Astrocyte (in vitro differentiated cells and primary cell): ENCODE measurements around the gene UBE2E2. TPM values are rescaled to one million over a fixed set of nuclear protein-coding genes. Genes with fewer than 3 reads are reported as not detected.

ENCODE experiments used
- DNase-seq: peaks from one replicate; pipeline ENCODE4 v3.0.0-alpha.2; 2010; ENCODE audit warnings: low read depth
- FAIRE-seq: peaks from 2 replicates; lab custom pipeline; 2011; peaks lifted over from hg19 to GRCh38; lab: Jason Lieb, UNC
- H2AFZ ChIP-seq: 2 replicates; pipeline ENCODE4 v1.6.0; 2012; ENCODE audit warnings: low read depth, low read length, inconsistent platforms
- H3K27ac ChIP-seq: 2 replicates; pipeline ENCODE4 v1.5.1; 2011; ENCODE audit warnings: low read depth, low read length, inconsistent platforms
- H3K27me3 ChIP-seq: 2 replicates; pipeline ENCODE4 v1.6.0; 2011; ENCODE audit warnings: low read length, inconsistent platforms; ENCODE audit not compliant: insufficient read depth
- H3K36me3 ChIP-seq: 2 replicates; pipeline ENCODE4 v1.5.1; 2011; ENCODE audit warnings: low read length, inconsistent platforms; ENCODE audit not compliant: insufficient read depth
- H3K4me1 ChIP-seq: 2 replicates; pipeline ENCODE4 v1.5.1; 2011; ENCODE audit warnings: low read length, inconsistent platforms; ENCODE audit not compliant: insufficient read depth
- H3K4me2 ChIP-seq: 2 replicates; pipeline ENCODE4 v1.6.0; 2012; ENCODE audit warnings: low read length, inconsistent platforms
- H3K4me3 ChIP-seq: 2 replicates; pipeline ENCODE4 v1.5.1; 2011; ENCODE audit warnings: low read depth, mild to moderate bottlenecking, low read length, inconsistent platforms; ENCODE audit not compliant: insufficient read depth
- H3K79me2 ChIP-seq: 2 replicates; pipeline ENCODE4 v1.6.0; 2012; ENCODE audit warnings: mild to moderate bottlenecking, low read length, inconsistent platforms; ENCODE audit not compliant: insufficient read depth
- H3K9ac ChIP-seq: 2 replicates; pipeline ENCODE4 v1.6.0; 2012; ENCODE audit warnings: mild to moderate bottlenecking, low read length, inconsistent platforms
- H3K9me3 ChIP-seq: 2 replicates; pipeline ENCODE4 v1.5.1; 2012; ENCODE audit warnings: low read depth, mild to moderate bottlenecking, low read length, inconsistent platforms; ENCODE audit not compliant: insufficient read depth
- H4K20me1 ChIP-seq: 2 replicates; pipeline ENCODE4 v1.6.0; 2012; ENCODE audit warnings: low read length, inconsistent platforms; ENCODE audit not compliant: insufficient read depth
- H3K27ac Mint-ChIP-seq: one replicate; pipeline ENCODE4 v1.8.0; 2021; ENCODE audit warnings: mild to moderate bottlenecking, mixed read lengths; ENCODE audit not compliant: unreplicated experiment
- H3K27me3 Mint-ChIP-seq: one replicate; pipeline ENCODE4 v1.8.0; 2021; ENCODE audit warnings: low read depth, mixed read lengths; ENCODE audit not compliant: unreplicated experiment
- H3K36me3 Mint-ChIP-seq: one replicate; pipeline ENCODE4 v1.8.0; 2021; ENCODE audit warnings: low read depth, mixed read lengths; ENCODE audit not compliant: unreplicated experiment
- H3K4me1 Mint-ChIP-seq: one replicate; pipeline ENCODE4 v1.8.0; 2021; ENCODE audit warnings: low read depth, mixed read lengths; ENCODE audit not compliant: unreplicated experiment
- H3K4me3 Mint-ChIP-seq: one replicate; pipeline ENCODE4 v1.8.0; 2021; ENCODE audit warnings: mild to moderate bottlenecking, moderate library complexity, mixed read lengths; ENCODE audit not compliant: unreplicated experiment
- H3K9me3 Mint-ChIP-seq: one replicate; pipeline ENCODE4 v1.8.0; 2021; ENCODE audit warnings: mild to moderate bottlenecking, mixed read lengths; ENCODE audit not compliant: unreplicated experiment
- EZH2 ChIP-seq: IDR thresholded peaks from 2 replicates; pipeline ENCODE4 v1.6.1; 2012; ENCODE audit warnings: mild to moderate bottlenecking, low read length, inconsistent platforms; ENCODE audit not compliant: insufficient read depth
- total RNA-seq: library from RNA; stranded (reverse); gene quantifications from 2 replicates; pipeline ENCODE4 v1.2.1, GENCODE V29; 2021
- TF ChIP-seq, protein P1 (sequence below): IDR thresholded peaks from 2 replicates; pipeline ENCODE4 v1.5.1; 2011; ENCODE audit warnings: low read depth, mild to moderate bottlenecking, inconsistent platforms, low read length, moderate library complexity; ENCODE audit not compliant: insufficient read depth

The UBE2E2 gene
- total RNA-seq, 1 donor from 2014 or later: 89.8 TPM

- Histone ChIP-seq H3K4me1 (peaks cover 21% of the 10 kb centered on the region), H2AFZ (no peak overlapping the region), H3K9me3 (no peaks in the 10 kb centered on the region), H4K20me1 (no peaks in the 10 kb centered on the region), H3K27ac (no peak overlapping the region), H3K27me3 (no peaks in the 10 kb centered on the region), H3K9ac (no peak overlapping the region), H3K4me2 (no peak overlapping the region), H3K79me2 (no peaks in the 10 kb centered on the region), H3K36me3 (no peaks in the 10 kb centered on the region), H3K4me3 (no peak overlapping the region)
- TF ChIP-seq EZH2: no peak
- TF ChIP-seq, protein P1, sequence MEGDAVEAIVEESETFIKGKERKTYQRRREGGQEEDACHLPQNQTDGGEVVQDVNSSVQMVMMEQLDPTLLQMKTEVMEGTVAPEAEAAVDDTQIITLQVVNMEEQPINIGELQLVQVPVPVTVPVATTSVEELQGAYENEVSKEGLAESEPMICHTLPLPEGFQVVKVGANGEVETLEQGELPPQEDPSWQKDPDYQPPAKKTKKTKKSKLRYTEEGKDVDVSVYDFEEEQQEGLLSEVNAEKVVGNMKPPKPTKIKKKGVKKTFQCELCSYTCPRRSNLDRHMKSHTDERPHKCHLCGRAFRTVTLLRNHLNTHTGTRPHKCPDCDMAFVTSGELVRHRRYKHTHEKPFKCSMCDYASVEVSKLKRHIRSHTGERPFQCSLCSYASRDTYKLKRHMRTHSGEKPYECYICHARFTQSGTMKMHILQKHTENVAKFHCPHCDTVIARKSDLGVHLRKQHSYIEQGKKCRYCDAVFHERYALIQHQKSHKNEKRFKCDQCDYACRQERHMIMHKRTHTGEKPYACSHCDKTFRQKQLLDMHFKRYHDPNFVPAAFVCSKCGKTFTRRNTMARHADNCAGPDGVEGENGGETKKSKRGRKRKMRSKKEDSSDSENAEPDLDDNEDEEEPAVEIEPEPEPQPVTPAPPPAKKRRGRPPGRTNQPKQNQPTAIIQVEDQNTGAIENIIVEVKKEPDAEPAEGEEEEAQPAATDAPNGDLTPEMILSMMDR: no peak
- Mint-ChIP-seq H3K27me3 (peaks cover 4% of the 10 kb centered on the region), H3K27ac (no peak overlapping the region), H3K4me1 (peaks cover 2% of the 10 kb centered on the region), H3K9me3 (no peaks in the 10 kb centered on the region), H3K36me3 (peaks cover 4% of the 10 kb centered on the region), H3K4me3 (no peak overlapping the region)
- no peak for FAIRE-seq
- DNase-seq: no peak
Measured at GRCh38 chr3:23602971-23603370, 399.8 kb downstream of the UBE2E2 start.

DNA sequence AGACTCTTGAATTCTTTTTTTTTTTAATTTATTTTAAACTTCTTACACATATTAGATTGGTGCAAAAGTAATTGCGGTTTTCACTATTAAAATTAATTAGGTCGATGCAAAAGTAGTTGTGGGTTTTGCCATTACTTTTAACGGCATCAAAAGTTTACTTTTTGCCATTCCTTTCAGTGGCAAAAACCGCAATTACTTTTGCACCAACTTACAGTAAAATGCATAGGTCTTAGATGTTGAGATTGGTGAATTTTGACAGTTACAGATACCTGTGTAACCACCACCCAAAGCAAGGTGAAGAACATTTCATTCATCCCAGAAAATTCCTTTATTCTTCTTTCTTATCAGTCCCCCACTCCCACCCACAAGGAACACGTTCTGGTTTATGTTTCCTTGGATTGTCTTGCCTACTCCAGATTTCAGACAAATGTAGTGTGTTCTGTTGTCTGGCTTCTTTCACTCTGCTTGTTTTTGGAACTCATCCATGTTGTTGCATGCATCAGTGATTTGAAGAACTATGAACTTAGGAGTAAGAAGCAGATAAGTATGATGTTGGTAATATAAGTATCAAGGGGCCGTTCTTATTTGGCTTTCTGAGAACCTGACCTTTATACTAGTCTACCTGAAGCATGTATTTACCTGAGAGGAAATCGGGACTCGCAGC is 404.2 kb downstream of the UBE2E2 start:
- no peak for FAIRE-seq

More for the DNA sequence above, 404.2 kb downstream of the UBE2E2 start:
- peaks cover 4% of the 10 kb centered on the region for H3K27me3 Mint-ChIP-seq
- no peak for DNase-seq
- no peak overlapping the region for H3K4me3 Mint-ChIP-seq
- Histone ChIP-seq H3K9me3 (no peaks in the 10 kb centered on the region), H3K4me3 (no peak overlapping the region), H3K4me2 (no peak overlapping the region), H4K20me1 (no peaks in the 10 kb centered on the region), H3K27ac (no peak overlapping the region), H2AFZ (no peak overlapping the region), H3K4me1 (peaks cover 9% of the 10 kb centered on the region), H3K9ac (no peak overlapping the region), H3K27me3 (no peaks in the 10 kb centered on the region), H3K79me2 (no peaks in the 10 kb centered on the region), H3K36me3 (no peaks in the 10 kb centered on the region)
- no peaks in the 10 kb centered on the region for H3K9me3 Mint-ChIP-seq
- H3K27ac Mint-ChIP-seq: no peak overlapping the region
- peaks cover 6% of the 10 kb centered on the region for H3K4me1 Mint-ChIP-seq
- no peaks in the 10 kb centered on the region for H3K36me3 Mint-ChIP-seq
- no peak for TF ChIP-seq EZH2
- TF ChIP-seq, protein P1: no peak
